GM18951 (cell line): Measurements from ENCODE around the gene EMILIN3.

ENCODE experiments used
- POLR2A ChIP-seq: IDR thresholded peaks from 4 replicates; pipeline ENCODE4 v1.6.1; 2011; ENCODE audit warnings: mild to moderate bottlenecking; ENCODE audit not compliant: insufficient read length, insufficient read depth; ENCODE audit errors: extremely low read depth
- in situ Hi-C: fragments of 300-500 bp; cut with MboI; formaldehyde crosslinking; loops from one replicate; pipeline ENCODE4 v1.12.0; 2022; ENCODE audit warnings: low sequenced_read_pairs, mixed read lengths, inconsistent platforms; ENCODE audit not compliant: unreplicated experiment

EMILIN3 gene

DNA sequence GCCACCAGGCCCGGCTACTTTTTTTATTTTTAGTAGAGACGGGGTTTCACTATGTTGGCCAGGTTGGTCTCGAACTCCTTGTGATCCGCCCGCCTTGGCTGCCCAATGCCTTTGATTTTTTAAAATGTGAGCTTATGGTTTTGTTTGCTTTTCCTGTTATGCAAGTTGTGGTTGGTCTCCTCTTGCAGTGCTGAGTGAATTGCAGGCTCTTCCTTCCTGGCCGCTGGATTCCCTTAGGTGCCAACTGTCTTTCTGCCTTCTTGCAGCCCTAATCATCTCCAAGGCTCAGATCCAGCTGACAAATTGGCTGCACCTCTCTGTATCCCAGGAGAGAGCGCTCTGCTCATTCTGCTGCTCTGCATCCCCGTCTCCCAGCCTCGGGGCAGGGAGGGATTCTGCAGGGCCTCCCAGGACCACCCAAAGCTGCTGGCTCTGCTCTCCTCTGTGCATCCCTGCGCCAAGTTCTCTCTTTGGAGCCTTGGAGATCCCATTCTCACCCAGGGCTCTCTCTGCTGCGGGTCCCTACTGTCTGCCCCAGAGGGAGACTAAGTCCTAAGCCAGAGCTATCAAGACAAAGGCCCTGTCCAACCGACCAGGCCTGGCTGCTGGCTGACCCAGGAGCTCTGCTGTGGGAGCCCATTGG, 14.1 kb upstream of the EMILIN3 start:
- in situ Hi-C loops = no loop called here

DNA sequence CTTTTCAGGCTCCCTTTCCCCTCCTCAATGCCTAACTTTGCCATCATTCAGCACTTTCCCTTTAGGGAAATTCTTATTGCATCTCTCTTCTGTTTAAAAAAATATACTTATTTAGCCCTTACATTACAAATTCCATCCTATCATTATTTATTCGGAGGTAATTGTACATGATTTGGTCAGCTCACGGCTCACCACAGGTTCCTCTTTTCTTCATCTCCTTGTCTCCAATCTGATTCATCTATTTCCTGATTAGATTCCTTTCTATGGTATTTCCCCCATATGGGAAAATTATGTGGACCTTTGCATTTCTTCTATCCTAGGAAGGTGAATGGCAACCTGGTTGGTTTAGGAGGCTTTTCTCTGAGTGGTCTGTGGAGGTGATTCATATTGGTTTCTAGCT, 12.9 kb upstream of the EMILIN3 start:
- in situ Hi-C loops = no loop called here
- no peak for TF ChIP-seq POLR2A

More for the DNA sequence above, 14.1 kb upstream of the EMILIN3 start:
- no peak for TF ChIP-seq POLR2A

DNA sequence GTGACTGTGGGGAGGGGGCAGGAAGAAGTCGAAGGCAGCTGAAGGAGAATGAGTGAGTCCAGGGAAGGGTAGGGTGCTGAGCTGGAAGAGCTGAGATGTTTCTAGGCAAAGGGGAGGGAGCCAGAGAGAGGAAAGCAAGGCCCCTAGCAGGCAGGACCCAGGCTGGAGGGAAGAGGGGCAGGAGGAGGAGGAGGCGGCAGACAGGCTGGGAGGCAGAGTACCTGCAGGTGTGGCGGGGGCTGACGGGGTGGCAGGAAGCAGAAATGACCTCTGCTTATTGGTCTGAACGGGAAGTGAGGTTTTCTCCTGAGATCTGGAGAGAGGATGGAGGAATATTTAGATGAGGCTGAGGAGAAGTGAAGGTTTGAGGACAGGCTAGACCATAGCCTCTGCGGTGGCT, 10.7 kb upstream of the EMILIN3 start:
- no peak for TF ChIP-seq POLR2A
- in situ Hi-C loops = no loop called here

DNA sequence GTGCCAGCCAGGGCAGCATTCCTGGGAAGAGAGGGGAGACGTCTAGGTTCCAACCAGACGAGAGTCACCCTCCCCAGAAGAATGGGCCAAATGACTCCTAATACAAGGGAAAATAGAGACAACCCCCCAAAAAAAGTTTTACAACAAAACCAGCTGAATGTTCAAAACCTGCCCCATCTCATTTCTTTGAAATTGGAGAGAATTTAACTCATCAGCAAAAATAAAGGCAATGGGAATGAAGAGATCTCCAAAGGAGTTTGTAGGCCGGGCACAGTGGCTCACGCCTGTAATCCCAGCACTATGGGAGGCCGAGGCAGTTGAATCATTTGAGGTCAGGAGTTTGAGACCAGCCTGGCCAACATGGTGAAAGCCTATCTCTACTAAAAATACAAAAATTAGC, 9.7 kb upstream of the EMILIN3 start:
- no peak for TF ChIP-seq POLR2A
- in situ Hi-C loops = no loop called here

DNA sequence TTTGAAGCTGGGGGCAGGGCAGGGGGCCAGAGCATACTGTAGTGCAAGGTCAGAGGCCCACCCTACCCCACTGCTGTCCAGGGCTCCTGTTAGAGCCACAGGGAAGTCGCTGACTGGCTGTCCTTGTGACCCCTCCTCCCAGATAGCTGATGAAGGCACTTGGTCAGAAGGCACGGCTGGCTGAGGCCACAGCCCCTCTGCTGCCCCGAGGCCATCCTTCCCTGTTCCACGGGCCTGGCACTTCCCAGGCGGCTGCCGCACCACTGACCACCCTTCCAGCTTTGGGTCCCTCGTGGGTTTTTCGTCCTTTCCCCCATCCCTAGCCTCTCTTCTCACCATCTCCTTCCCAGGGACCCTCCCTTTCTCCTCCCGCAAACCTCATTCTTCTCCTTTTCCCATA, 9.2 kb upstream of the EMILIN3 start:
- no peak for TF ChIP-seq POLR2A
- in situ Hi-C loops = no loop called here

DNA sequence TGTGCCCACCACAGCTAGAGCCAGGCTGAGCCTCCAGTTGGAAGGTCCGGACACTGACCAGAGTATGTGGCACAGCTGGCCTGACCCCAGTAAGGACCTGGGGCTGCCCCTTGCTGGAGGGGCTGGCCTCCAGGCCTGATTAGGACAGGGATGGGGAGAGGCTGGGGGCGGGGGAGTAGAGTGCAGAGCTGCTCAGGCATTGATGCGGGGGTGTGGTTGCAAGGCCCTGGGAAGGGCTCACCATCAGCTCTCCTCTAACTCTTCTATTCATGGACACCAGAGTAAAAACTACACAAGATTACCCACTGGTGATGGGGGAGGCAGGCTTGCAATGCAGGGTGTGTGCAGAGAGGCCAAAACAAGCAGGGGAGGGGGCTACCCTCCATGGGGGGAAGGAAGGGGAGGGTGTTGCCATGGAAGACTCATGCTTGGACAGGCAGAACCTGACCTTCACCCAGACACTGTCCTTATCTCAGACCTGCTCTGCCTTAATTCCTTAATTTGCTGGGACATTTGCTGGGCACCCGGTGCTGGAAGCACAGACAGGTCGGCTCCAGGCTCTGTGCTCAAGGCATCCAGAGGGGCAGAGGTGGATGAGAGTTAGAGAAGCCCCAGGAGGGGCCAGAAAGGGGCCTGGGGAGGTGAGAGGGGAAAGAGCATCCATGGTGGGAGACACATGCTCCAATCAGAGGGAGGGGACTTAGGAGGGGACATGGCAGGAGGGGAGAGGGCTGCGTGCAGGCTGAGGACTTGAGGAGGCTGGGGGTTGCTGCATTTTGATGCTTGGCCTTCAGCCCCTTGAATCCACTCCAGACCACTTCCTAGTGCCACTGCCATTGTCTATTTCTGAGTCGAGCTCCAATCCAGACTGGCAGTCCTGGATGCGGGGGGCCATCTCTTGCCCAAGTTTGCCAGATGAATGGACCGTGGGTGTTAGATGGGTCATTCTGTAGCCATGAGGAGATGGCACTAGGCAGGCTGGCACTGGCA, 7.6 kb upstream of the EMILIN3 start:
- in situ Hi-C loops = no loop called here
- no peak for TF ChIP-seq POLR2A

DNA sequence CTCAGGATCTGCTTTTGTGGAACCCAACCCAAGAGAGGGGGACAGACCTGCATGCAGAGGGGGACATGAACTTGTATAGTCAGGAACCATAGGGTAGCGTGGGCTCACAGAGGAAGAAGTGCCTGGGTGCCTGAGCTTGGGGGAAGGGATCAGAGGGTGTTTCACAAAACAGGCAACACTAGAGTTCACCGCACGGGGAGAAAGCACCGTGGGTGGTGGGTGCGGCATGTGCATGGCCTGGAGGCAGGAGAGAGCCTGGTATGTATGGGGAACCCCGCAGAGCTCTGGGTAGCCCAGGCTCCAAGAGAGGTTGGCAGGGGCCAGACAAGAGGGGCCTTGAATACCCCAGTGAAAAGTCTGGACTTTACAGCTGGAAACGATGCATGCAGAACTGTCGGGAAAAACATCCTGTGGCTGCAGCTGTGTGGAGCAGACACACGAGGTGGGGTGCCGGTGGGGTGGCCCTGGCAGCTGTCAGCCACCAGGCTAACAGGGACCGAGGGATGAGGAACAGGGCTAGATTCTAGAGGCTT, 6.7 kb upstream of the EMILIN3 start:
- in situ Hi-C loops = no loop called here

DNA sequence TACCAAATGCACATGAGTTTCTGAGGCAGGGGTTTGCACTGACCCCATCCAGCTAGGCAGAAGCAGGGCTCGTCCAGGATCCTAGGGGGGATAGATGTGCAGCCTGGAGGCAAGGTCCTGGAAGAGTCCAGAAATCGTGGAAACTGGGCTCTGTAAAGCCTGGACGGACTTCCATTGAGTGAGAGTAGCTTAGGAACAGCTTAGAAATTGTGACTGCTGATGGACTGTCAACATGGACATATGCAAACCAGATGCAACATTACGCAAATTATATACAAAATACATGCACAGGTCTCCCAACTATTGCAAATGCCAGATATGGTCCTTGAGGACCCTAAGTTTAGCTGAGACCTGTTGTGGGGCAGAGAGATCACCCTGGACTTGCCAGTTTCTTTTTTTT, 4.8 kb upstream of the EMILIN3 start:
- in situ Hi-C loops = no loop called here
- TF ChIP-seq POLR2A = no peak

More for the DNA sequence above, 6.7 kb upstream of the EMILIN3 start:
- no peak for TF ChIP-seq POLR2A

DNA sequence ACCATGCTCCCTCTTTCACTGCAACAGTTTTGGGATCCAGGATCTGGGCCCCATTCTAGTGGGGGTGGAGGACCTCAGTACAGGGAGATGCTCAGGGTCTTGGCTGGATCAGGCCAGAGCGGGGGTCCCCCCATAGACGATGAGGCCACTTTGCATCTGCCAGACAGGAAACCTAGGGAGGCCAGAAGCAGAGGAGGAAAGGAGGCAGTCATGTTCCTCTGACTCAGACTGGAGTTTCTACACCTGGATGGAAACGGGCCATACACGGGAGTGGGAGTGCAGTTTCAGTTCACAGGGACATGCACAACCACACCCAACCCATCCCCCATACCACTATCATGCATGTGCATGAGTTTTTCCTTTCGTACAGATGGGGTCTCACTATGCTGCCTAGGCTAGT, 3.6 kb upstream of the EMILIN3 start:
- in situ Hi-C loops = no loop called here
- no peak for TF ChIP-seq POLR2A

DNA sequence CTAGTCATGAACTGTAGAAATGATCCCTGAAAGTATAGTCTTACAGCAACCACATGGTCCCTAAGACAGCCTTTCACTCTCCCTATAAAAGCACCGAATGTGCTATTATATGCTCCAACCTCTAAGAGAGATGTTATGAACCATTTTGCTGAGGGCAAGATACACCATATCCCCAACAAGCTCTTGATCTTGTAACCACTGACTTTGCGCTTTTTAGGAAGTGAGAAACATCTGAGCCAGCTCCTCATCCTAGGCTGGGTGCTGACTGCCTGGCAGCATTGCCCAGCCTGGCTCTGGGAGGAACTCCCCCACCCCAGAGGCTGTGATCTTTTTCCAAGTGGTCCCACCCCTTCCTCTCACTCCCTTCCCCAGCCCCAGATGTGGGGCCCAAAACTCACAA, 3.1 kb upstream of the EMILIN3 start:
- TF ChIP-seq POLR2A = no peak
- in situ Hi-C loops = no loop called here

DNA sequence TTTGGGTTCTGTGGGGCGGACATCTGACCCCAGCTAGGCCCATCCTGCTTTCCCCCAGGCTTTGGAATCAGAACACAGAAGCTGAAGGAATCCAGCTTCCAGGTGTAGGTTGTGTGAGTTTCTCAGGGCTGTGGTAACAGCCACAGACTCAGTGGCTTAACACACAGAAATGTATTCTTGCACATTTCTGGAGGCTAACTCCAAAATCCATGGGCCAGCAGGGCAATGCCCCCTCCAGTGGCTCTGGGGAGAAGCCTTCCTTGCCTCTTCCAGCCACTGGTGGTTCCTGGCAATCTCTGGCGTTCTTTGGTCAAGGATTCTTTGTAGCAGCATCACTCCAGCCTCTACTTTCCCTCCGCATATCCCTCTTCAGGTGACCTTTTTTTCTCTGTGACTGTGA, 1.3 kb upstream of the EMILIN3 start:
- in situ Hi-C loops = no loop called here
- no peak for TF ChIP-seq POLR2A

DNA sequence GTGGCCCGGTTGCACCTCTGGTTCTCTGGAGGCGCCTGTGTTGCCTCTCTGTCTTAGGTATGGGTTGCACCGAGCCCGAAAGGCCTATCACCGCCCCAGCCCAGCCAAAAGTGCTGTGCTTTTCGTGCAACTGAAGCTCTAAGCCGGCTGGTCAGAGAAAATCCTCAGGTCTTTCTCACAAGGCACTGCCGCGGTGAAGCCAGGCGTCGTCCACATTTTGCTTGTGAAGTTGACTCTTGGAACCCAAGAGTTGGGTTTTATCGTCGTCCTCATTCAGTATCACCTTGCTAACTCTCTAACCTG, 726 bp upstream of the EMILIN3 start:
- no peak for TF ChIP-seq POLR2A
- in situ Hi-C loops = no loop called here

DNA sequence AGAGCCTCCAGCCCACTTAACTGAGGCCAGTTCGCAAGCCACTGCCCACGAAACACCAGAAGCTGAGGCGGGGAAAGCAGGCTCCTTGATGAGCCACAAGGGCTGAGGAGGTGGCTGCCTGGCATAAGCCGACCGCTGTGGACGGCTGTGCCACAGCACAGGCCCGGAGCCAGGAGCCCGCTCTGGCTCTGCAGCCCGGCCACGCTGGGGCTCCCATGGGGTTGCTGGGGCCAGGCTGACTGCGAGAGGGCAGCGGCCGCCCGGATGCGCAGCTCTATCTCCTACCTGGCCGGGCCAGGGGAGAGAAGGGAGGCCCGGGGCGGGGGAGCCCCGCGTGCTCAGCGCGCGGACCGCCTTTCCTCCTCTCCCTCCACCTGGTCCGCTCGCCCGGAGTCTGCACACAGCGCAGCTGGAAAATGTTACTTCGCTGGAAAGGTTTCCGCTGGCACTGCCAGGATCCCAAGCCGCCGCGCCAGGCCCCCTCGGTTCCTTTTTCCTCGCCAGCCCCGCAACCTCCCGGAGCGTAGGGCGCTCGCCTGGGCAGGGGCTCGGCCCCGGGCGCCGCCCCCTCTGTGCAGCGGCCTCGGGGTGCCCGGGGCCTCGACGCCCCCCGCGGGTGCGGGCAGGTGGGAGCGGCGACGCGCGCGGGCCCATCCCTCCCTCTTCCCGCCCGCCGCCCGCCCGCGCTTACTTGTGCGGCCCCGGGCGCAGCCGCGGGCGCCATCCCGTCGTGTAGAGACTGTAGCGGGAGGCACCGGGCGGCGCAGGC, 657 bp downstream of the EMILIN3 start:
- TF ChIP-seq POLR2A = no peak
- in situ Hi-C loops = no loop called here
